OCI-LY1 (cell line): ENCODE measurements around the gene PDIK1L.
A peak's percentile ranks its signal among the peaks of the same experiment; 100 is the strongest.

Experiments used
- H2AFZ ChIP-seq: fragments of 200-600 bp; sonication (generic), shearing (Covaris generic); 2 replicates; pipeline ENCODE4 v1.6.0; 2014; ENCODE audit warnings: antibody characterized with exemption, mild to moderate bottlenecking, low read length
- H3F3A ChIP-seq: fragments of 200-600 bp; sonication (generic), shearing (Covaris generic); 2 replicates; pipeline ENCODE4 v1.6.0; 2014; ENCODE audit warnings: mild to moderate bottlenecking, antibody characterized with exemption, low read length, moderate library complexity; ENCODE audit not compliant: insufficient read depth
- H3K27ac ChIP-seq: fragments of 200-600 bp; sonication (generic); 2 replicates; pipeline ENCODE4 v1.5.1; 2014; ENCODE audit warnings: low read length, mixed run types, mild to moderate bottlenecking, low read depth; ENCODE audit not compliant: poor library complexity, severe bottlenecking
- H3K27me3 ChIP-seq: fragments of 200-600 bp; sonication (generic); 2 replicates; pipeline ENCODE4 v1.6.0; 2014; ENCODE audit warnings: antibody characterized with exemption, mild to moderate bottlenecking, low read length, moderate library complexity; ENCODE audit not compliant: insufficient read depth
- H3K36me3 ChIP-seq: fragments of 200-600 bp; sonication (generic); 2 replicates; pipeline ENCODE4 v1.6.1; 2014; ENCODE audit warnings: mild to moderate bottlenecking, antibody characterized with exemption, low read length, moderate library complexity, mixed read lengths; ENCODE audit not compliant: insufficient read depth
- H3K4me1 ChIP-seq: fragments of 200-600 bp; sonication (generic); 2 replicates; pipeline ENCODE4 v1.5.1; 2014; ENCODE audit warnings: mild to moderate bottlenecking, low read length, moderate library complexity; ENCODE audit not compliant: insufficient read depth, severe bottlenecking
- H3K4me2 ChIP-seq: fragments of 200-600 bp; sonication (generic), shearing (Covaris generic); 2 replicates; pipeline ENCODE4 v1.6.1; 2014; ENCODE audit warnings: low read length
- H3K4me3 ChIP-seq: fragments of 200-600 bp; sonication (generic); 2 replicates; pipeline ENCODE4 v1.5.1; 2014; ENCODE audit warnings: low read length, low read depth, mild to moderate bottlenecking, mixed read lengths; ENCODE audit not compliant: poor library complexity, severe bottlenecking
- H3K79me2 ChIP-seq: fragments of 200-600 bp; shearing (Covaris generic); 2 replicates; pipeline ENCODE4 v1.6.1; 2016; ENCODE audit warnings: mixed run types, low read length, mixed read lengths; ENCODE audit not compliant: insufficient read depth
- H3K9ac ChIP-seq: fragments of 200-600 bp; sonication (generic), shearing (Covaris generic); 2 replicates; pipeline ENCODE4 v1.6.1; 2014; ENCODE audit warnings: mild to moderate bottlenecking, low read length, mixed read lengths
- H3K9me2 ChIP-seq: fragments of 200-600 bp; sonication (generic), shearing (Covaris generic); 2 replicates; pipeline ENCODE4 v1.6.1; 2014; ENCODE audit warnings: low read depth, mild to moderate bottlenecking, low read length, mixed read lengths
- H3K9me3 ChIP-seq: fragments of 200-600 bp; shearing (Covaris generic); 2 replicates; pipeline ENCODE4 v1.6.1; 2014; ENCODE audit warnings: low read length, mixed read lengths
- H4K20me1 ChIP-seq: fragments of 200-600 bp; sonication (generic), shearing (Covaris generic); 2 replicates; pipeline ENCODE4 v1.6.0; 2016; ENCODE audit warnings: mild to moderate bottlenecking, low read length; ENCODE audit not compliant: insufficient read depth
- CTCF ChIP-seq: fragments of 200-600 bp; sonication (generic), shearing (Covaris generic); IDR thresholded peaks from 2 replicates; pipeline ENCODE4 v1.5.1; 2017; ENCODE audit warnings: mild to moderate bottlenecking, antibody characterized with exemption, low read length, moderate library complexity, mixed read lengths
- EZH2 ChIP-seq: fragments of 200-600 bp; sonication (generic), shearing (Covaris generic); IDR thresholded peaks from 2 replicates; pipeline ENCODE4 v1.8.0; 2017; ENCODE audit warnings: borderline replicate concordance, mixed run types, mild to moderate bottlenecking, antibody characterized with exemption, low read length, moderate library complexity, mixed read lengths

The PDIK1L gene

GRCh38 chr1:26171084-26172072 is 59.8 kb downstream of the PDIK1L start, which contains the start of gene ZNF593OS:
Gene ZNF593OS (minus strand): TSS chr1:26171832. CDS start chr1:26171661, 171 bp downstream.
- peak within 1 kb of the TSS; percentile 82 for H3K9ac ChIP-seq
- no peaks in the 10 kb centered on the region for H3K9me2 ChIP-seq
- H3K9me3 ChIP-seq: no peaks in the 10 kb centered on the region
- no peaks in the 10 kb centered on the region for H4K20me1 ChIP-seq
- H2AFZ ChIP-seq: no peak within 1 kb of the TSS
- TF ChIP-seq CTCF: no peak
- no peak for TF ChIP-seq EZH2
- H3F3A ChIP-seq: no peaks in the 10 kb centered on the region
- peaks cover 16% of the 10 kb centered on the region for H3K4me1 ChIP-seq
- H3K27ac ChIP-seq: no peak within 1 kb of the TSS
- H3K27me3 ChIP-seq: no peaks in the 10 kb centered on the region; the same call in 1 of the 2 replicates
- no peaks in the 10 kb centered on the region for H3K79me2 ChIP-seq
- peak within 1 kb of the TSS; percentile 79 for H3K4me3 ChIP-seq
- H3K4me2 ChIP-seq: peak within 1 kb of the TSS; percentile 94
- H3K36me3 ChIP-seq: peaks cover 9% of the 10 kb centered on the region
